ENCODE data around the gene CENPH.

GRCh38 chr5:69167929-69168328 is 21.5 kb upstream of the CENPH start:
- TF ChIP-seq EZH2 (IDR thresholded peaks at IDR 0.05; ENCODE audit: insufficient read depth, poor library complexity, severe bottlenecking) (no peak), EZH2phosphoT487 (IDR thresholded peaks at IDR 0.05; ENCODE audit: insufficient read depth, low read depth) (no peak)
